Activated CD4-positive, alpha-beta T cell treated with anti-CD3 and anti-CD28 coated beads, Interleukin-2, amount 50 U/mL, for 1 hour (primary cell): ENCODE results near the gene MXD4.

Source experiments
- DNase-seq: peaks from one replicate; pipeline ENCODE4 v3.0.0-alpha.2; 2020

MXD4 gene

GRCh38 chr4:2261853-2262144 is at the start of gene MXD4:
TSS of gene MXD4 (minus strand) at chr4:2262109. CDS start at chr4:2261980, 129 bp downstream.
- DNase-seq = no peak

GRCh38 chr4:2306773-2307410 is 45.0 kb upstream of the MXD4 start:
- DNase-seq = no peak

- DNase-seq = no peak
These were observed 44.0 kb upstream of the MXD4 start for GRCh38 chr4:2305766-2306501.

GRCh38 chr4:2304877-2305561 is 43.1 kb upstream of the MXD4 start:
- no peak for DNase-seq

- no peak for DNase-seq
These were observed 42.5 kb upstream of the MXD4 start for GRCh38 chr4:2304321-2304876.

- DNase-seq = no peak
These were observed 41.9 kb upstream of the MXD4 start for GRCh38 chr4:2303686-2304320.

- DNase-seq = no peak
These were observed 41.3 kb upstream of the MXD4 start for GRCh38 chr4:2303121-2303685.

- no peak for DNase-seq
These were observed 40.6 kb upstream of the MXD4 start for GRCh38 chr4:2302387-2303119.

GRCh38 chr4:2301806-2302205 is 39.9 kb upstream of the MXD4 start:
- no peak for DNase-seq

GRCh38 chr4:2301225-2301642 is 39.3 kb upstream of the MXD4 start:
- no peak for DNase-seq

GRCh38 chr4:2300431-2301224 is 38.7 kb upstream of the MXD4 start:
- no peak for DNase-seq

- no peak for DNase-seq
These were observed 37.9 kb upstream of the MXD4 start for GRCh38 chr4:2299794-2300193.

- no peak for DNase-seq
These were observed 36.7 kb upstream of the MXD4 start for GRCh38 chr4:2298532-2298991.

GRCh38 chr4:2297606-2298531 is 36.0 kb upstream of the MXD4 start:
- no peak for DNase-seq

- DNase-seq = no peak
These were observed 35.0 kb upstream of the MXD4 start for GRCh38 chr4:2296631-2297601.

- no peak for DNase-seq
These were observed 34.1 kb upstream of the MXD4 start for GRCh38 chr4:2295900-2296442.

- DNase-seq = no peak
These were observed 33.6 kb upstream of the MXD4 start for GRCh38 chr4:2295500-2295899.

GRCh38 chr4:2292646-2293108 is 30.8 kb upstream of the MXD4 start:
- DNase-seq = no peak
